Effector memory CD4-positive, alpha-beta T cell (primary cell): ENCODE data around the gene BTBD10.
A peak's percentile ranks its signal among the peaks of the same experiment; 100 is the strongest.

Experiments
- DNase-seq, 3 donors: peaks; one replicate each; pipeline ENCODE4 v3.0.0-alpha.2; 2020
- H3K27ac ChIP-seq: 2 replicates; pipeline ENCODE4 v1.7.0; 2013; ENCODE audit warnings: mild to moderate bottlenecking, low read length, moderate library complexity; ENCODE audit not compliant: insufficient read depth, poor library complexity, severe bottlenecking
- H3K27me3 ChIP-seq: replicated peaks from 2 replicates; pipeline ENCODE4 v1.7.0; 2013; ENCODE audit warnings: mild to moderate bottlenecking, low read length; ENCODE audit not compliant: insufficient read depth, control insufficient read depth, poor library complexity, severe bottlenecking
- H3K36me3 ChIP-seq: 2 replicates; pipeline ENCODE4 v1.7.0; 2013; ENCODE audit warnings: mild to moderate bottlenecking, low read length, moderate library complexity; ENCODE audit not compliant: control insufficient read depth, insufficient read depth
- H3K4me1 ChIP-seq: 2 replicates; pipeline ENCODE4 v1.7.0; 2013; ENCODE audit warnings: low read length, mild to moderate bottlenecking; ENCODE audit not compliant: control insufficient read depth, insufficient read depth, poor library complexity, severe bottlenecking
- H3K4me3 ChIP-seq: 2 replicates; pipeline ENCODE4 v1.7.0; 2013; ENCODE audit warnings: low read length, low read depth, mild to moderate bottlenecking; ENCODE audit not compliant: insufficient read depth, poor library complexity, severe bottlenecking
- H3K9me3 ChIP-seq: 2 replicates; pipeline ENCODE4 v1.7.0; 2013; ENCODE audit warnings: mild to moderate bottlenecking, low read length, moderate library complexity; ENCODE audit not compliant: control insufficient read depth

Gene BTBD10

GRCh38 chr11:13344818-13345217 is 118.2 kb downstream of the BTBD10 start:
- no peak for DNase-seq
- H3K36me3 ChIP-seq, result peaks cover 9% of the 10 kb centered on the region
- no peaks in the 10 kb centered on the region for H3K9me3 ChIP-seq
- H3K27ac ChIP-seq, result no peak overlapping the region
- H3K27me3 ChIP-seq, result no peaks in the 10 kb centered on the region
- H3K4me1 ChIP-seq, result peaks cover 11% of the 10 kb centered on the region
- H3K4me3 ChIP-seq, result no peak overlapping the region

GRCh38 chr11:13343931-13344717 is 118.9 kb downstream of the BTBD10 start:
- peaks cover 15% of the 10 kb centered on the region for H3K4me1 ChIP-seq
- H3K27me3 ChIP-seq, result no peaks in the 10 kb centered on the region
- H3K4me3 ChIP-seq, result no peak overlapping the region
- no peaks in the 10 kb centered on the region for H3K9me3 ChIP-seq
- H3K27ac ChIP-seq, result no peak overlapping the region
- H3K36me3 ChIP-seq, result peaks cover 9% of the 10 kb centered on the region
- DNase-seq, result peak; percentile 38 to 54 (median 41)

GRCh38 chr11:13343067-13343466 is 120.0 kb downstream of the BTBD10 start:
- Histone ChIP-seq H3K4me1 (peaks cover 17% of the 10 kb centered on the region), H3K9me3 (no peaks in the 10 kb centered on the region), H3K36me3 (peaks cover 9% of the 10 kb centered on the region), H3K27me3 (no peaks in the 10 kb centered on the region), H3K4me3 (no peak overlapping the region), H3K27ac (no peak overlapping the region)
- no peak for DNase-seq

GRCh38 chr11:13341026-13341425 is 122.0 kb downstream of the BTBD10 start:
- DNase-seq, result no peak
- H3K4me1 ChIP-seq, result peaks cover 17% of the 10 kb centered on the region
- H3K27me3 ChIP-seq, result no peaks in the 10 kb centered on the region
- peaks cover 4% of the 10 kb centered on the region for H3K36me3 ChIP-seq
- H3K27ac ChIP-seq, result no peak overlapping the region
- no peak overlapping the region for H3K4me3 ChIP-seq
- H3K9me3 ChIP-seq, result no peaks in the 10 kb centered on the region

- Histone ChIP-seq H3K27ac (no peak overlapping the region), H3K4me1 (peaks cover 17% of the 10 kb centered on the region), H3K27me3 (no peaks in the 10 kb centered on the region), H3K9me3 (no peaks in the 10 kb centered on the region), H3K36me3 (peaks cover 4% of the 10 kb centered on the region), H3K4me3 (no peak overlapping the region)
- peak in 2 of 3 donors; percentile 29 to 34 for DNase-seq
These were observed 123.5 kb downstream of the BTBD10 start for GRCh38 chr11:13339195-13340153.

GRCh38 chr11:13338427-13339069 is 124.5 kb downstream of the BTBD10 start:
- Histone ChIP-seq H3K4me3 (no peak overlapping the region), H3K9me3 (no peaks in the 10 kb centered on the region), H3K4me1 (peaks cover 26% of the 10 kb centered on the region), H3K27ac (no peak overlapping the region), H3K36me3 (peaks cover 4% of the 10 kb centered on the region), H3K27me3 (no peaks in the 10 kb centered on the region)
- no peak for DNase-seq

GRCh38 chr11:13338019-13338426 is 125.0 kb downstream of the BTBD10 start:
- H3K36me3 ChIP-seq, result peaks cover 4% of the 10 kb centered on the region
- DNase-seq, result no peak
- no peaks in the 10 kb centered on the region for H3K27me3 ChIP-seq
- no peaks in the 10 kb centered on the region for H3K9me3 ChIP-seq
- peaks cover 30% of the 10 kb centered on the region for H3K4me1 ChIP-seq
- H3K4me3 ChIP-seq, result no peak overlapping the region
- no peak overlapping the region for H3K27ac ChIP-seq
